ENCODE data around the gene TBC1D14.
A peak's percentile ranks its signal among the peaks of the same experiment; 100 is the strongest.
"Not testable (repeated sequence)": the region's sequence is repeated elsewhere in the genome, so short reads cannot be mapped to it uniquely, and the experiment has no call there.

TBC1D14 gene

DNA sequence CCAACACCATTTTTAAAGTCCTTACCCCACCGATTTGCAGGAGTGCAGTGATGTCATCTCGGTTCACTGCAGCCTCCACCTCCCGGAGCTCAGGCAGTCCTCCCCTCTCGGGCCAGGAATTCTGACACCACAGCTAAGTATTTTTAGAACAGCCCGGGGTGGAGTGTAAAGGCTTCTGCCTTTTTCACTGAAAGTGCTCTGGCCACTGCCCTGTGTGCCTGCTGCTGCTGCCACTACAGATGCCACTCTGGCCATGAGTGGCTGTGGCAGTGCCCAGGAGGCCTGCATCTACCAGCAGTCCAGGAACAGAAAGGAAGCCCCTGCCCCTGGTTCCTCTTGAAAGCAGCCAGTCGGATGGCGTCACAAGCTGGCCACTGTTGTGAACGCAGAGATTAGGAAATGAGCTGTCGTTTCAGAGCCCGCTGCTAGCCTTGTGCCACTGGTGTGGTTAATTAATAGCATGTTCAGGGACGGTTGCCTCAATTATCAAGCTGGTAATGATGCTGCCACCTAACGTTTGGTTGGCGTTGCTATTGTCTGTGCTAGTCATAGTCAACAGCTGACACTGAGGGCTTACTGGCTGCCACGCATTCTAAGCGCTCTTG lies 23.6 kb upstream of the TBC1D14 start:
- H3K36me3 Mint-ChIP-seq (ENCODE audit: low read depth), result peaks cover 20% of the 10 kb centered on the region
- no peak for DNase-seq
- H3K27ac Mint-ChIP-seq, result no peak overlapping the region
- H3K4me1 Mint-ChIP-seq, result peaks cover 7% of the 10 kb centered on the region
- H3K9me3 Mint-ChIP-seq, result no peaks in the 10 kb centered on the region
- ATAC-seq, result no peak
- no peaks in the 10 kb centered on the region for H3K27me3 Mint-ChIP-seq
- H3K4me3 Mint-ChIP-seq, result no peak overlapping the region

DNA sequence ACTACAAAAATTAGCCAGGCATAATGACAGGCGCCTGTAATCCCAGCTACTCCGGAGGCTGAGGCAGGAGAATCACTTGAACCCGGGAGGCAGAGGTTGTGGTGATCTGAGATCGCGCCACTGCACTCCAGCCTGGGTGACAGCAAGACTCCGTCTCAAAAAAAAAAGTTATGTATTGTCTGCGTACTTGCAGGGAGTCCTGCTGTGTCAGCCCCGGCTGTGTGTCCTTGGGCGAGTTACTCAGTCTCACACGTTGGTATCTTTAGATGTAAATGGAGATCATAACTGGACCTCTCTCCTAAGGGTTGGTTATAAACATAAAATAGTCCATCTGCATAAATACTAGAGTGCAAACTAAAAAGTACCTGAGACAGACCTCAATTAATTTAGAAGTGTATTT lies 22.7 kb upstream of the TBC1D14 start:
- no peaks in the 10 kb centered on the region for H3K27me3 Mint-ChIP-seq
- DNase-seq (no peak), ATAC-seq (no peak)
- H3K9me3 Mint-ChIP-seq, result no peaks in the 10 kb centered on the region
- H3K4me1 Mint-ChIP-seq, result peaks cover 13% of the 10 kb centered on the region
- H3K27ac Mint-ChIP-seq, result no peak overlapping the region
- peaks cover 15% of the 10 kb centered on the region for H3K36me3 Mint-ChIP-seq (ENCODE audit: low read depth)
- no peak overlapping the region for H3K4me3 Mint-ChIP-seq

DNA sequence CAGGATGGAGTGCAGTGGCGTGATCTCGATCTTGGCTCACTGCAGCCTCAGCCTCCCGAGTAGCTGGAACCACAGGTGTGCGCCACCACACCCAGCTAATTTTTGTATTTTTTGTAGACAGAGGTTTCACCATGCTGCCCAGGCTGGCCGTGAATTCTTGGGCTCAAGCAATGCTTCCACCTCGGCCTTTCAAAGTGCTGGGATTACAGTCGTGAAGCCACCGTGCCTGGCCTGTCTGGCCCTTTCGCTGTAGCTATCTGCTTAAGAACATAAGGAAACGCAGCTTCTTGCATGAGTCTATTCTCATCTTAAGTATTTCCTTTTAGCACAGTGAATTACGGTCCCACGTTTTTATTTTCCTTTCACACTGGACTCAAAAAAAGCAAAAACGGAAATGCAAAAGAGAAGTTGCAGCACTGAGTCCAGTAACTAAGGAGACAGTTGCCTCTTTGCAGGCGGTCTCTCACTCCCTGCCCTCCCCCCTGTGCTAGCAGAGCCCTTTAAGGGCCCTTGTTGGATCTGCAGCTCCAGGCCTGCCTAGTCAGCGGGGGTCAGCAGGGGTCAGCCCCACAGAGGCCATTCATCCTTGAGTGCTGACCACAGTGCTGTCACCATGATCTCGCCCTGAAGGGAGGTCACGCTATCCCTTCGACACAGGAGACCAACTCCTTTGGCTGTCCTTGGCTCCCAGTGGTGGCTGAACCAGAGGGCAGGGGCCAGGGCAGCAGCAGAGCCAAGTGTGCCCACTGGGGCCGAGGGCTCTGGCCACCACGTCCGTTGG lies 21.8 kb upstream of the TBC1D14 start:
- Mint-ChIP-seq H3K4me1 (peaks cover 21% of the 10 kb centered on the region), H3K27ac (no peak overlapping the region), H3K36me3 (ENCODE audit: low read depth) (peaks cover 7% of the 10 kb centered on the region), H3K4me3 (no peak overlapping the region), H3K27me3 (no peaks in the 10 kb centered on the region), H3K9me3 (no peaks in the 10 kb centered on the region)
- ATAC-seq, result no peak
- DNase-seq, result no peak

GRCh38 chr4:6888506-6889071 lies 21.0 kb upstream of the TBC1D14 start:
- H3K4me1 Mint-ChIP-seq, result peaks cover 25% of the 10 kb centered on the region
- no peak overlapping the region for H3K27ac Mint-ChIP-seq
- no peaks in the 10 kb centered on the region for H3K27me3 Mint-ChIP-seq
- DNase-seq (no peak), ATAC-seq (no peak)
- peaks cover 5% of the 10 kb centered on the region for H3K36me3 Mint-ChIP-seq (ENCODE audit: low read depth)
- H3K9me3 Mint-ChIP-seq, result no peaks in the 10 kb centered on the region
- H3K4me3 Mint-ChIP-seq, result no peak overlapping the region

- H3K36me3 Mint-ChIP-seq (ENCODE audit: low read depth), result peaks cover 5% of the 10 kb centered on the region
- DNase-seq, result no peak
- H3K4me1 Mint-ChIP-seq, result peaks cover 28% of the 10 kb centered on the region
- no peak overlapping the region for H3K27ac Mint-ChIP-seq
- H3K4me3 Mint-ChIP-seq, result no peak overlapping the region
- no peaks in the 10 kb centered on the region for H3K9me3 Mint-ChIP-seq
- H3K27me3 Mint-ChIP-seq, result no peaks in the 10 kb centered on the region
- ATAC-seq, result no peak
Measured at GRCh38 chr4:6889101-6889735, 20.4 kb upstream of the TBC1D14 start.

- Mint-ChIP-seq H3K9me3 (no peaks in the 10 kb centered on the region), H3K36me3 (ENCODE audit: low read depth) (peaks cover 5% of the 10 kb centered on the region), H3K27me3 (no peaks in the 10 kb centered on the region), H3K4me3 (no peak overlapping the region), H3K27ac (no peak overlapping the region), H3K4me1 (peaks cover 28% of the 10 kb centered on the region)
- ATAC-seq (no peak), DNase-seq (no peak)
Measured at GRCh38 chr4:6889736-6890324, 19.8 kb upstream of the TBC1D14 start.

DNA sequence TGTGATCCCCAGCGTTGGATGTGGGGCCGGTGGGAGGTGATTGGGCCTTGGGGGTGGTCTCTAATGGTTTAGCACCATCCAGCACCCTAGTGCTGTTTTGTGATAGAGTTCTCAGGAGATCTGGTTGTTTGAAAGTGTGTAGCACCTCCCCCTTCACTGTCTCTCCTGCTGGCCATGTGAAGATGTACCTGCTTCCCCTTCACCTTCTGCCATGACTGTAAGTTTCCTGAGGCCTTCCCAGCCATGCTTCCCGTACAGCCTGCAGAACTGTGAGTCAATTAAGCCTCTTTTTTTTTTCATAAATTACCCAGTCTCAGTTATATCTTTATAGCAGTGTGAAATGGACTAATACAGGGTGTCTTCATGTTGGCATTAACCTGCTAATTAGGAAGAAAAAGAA lies 19.3 kb upstream of the TBC1D14 start:
- H3K27me3 Mint-ChIP-seq, result no peaks in the 10 kb centered on the region
- DNase-seq (no peak), ATAC-seq (no peak)
- H3K4me1 Mint-ChIP-seq, result peaks cover 30% of the 10 kb centered on the region
- H3K4me3 Mint-ChIP-seq, result no peak overlapping the region
- H3K9me3 Mint-ChIP-seq, result no peaks in the 10 kb centered on the region
- H3K36me3 Mint-ChIP-seq (ENCODE audit: low read depth), result peaks cover 5% of the 10 kb centered on the region
- H3K27ac Mint-ChIP-seq, result no peak overlapping the region

GRCh38 chr4:6890971-6891370 lies 18.7 kb upstream of the TBC1D14 start:
- not testable (repeated sequence) for H3K4me3 Mint-ChIP-seq; H3K36me3 Mint-ChIP-seq (ENCODE audit: low read depth); H3K27me3 Mint-ChIP-seq; H3K9me3 Mint-ChIP-seq; H3K27ac Mint-ChIP-seq; ATAC-seq; DNase-seq
- peaks cover 30% of the 10 kb centered on the region for H3K4me1 Mint-ChIP-seq

- peak overlapping the region; percentile 34 for H3K4me3 Mint-ChIP-seq
- no peaks in the 10 kb centered on the region for H3K9me3 Mint-ChIP-seq
- ATAC-seq (peak; percentile 33), DNase-seq (no peak)
- peaks cover 30% of the 10 kb centered on the region for H3K4me1 Mint-ChIP-seq
- H3K27ac Mint-ChIP-seq, result peak overlapping the region; percentile 49
- peaks cover 5% of the 10 kb centered on the region for H3K36me3 Mint-ChIP-seq (ENCODE audit: low read depth)
- no peaks in the 10 kb centered on the region for H3K27me3 Mint-ChIP-seq
Measured at GRCh38 chr4:6891436-6892170, 18.0 kb upstream of the TBC1D14 start.

GRCh38 chr4:6892190-6892908 lies 17.3 kb upstream of the TBC1D14 start:
- H3K27ac Mint-ChIP-seq, result peak overlapping the region; percentile 49
- no peaks in the 10 kb centered on the region for H3K27me3 Mint-ChIP-seq
- peak overlapping the region; percentile 34 for H3K4me3 Mint-ChIP-seq
- peaks cover 30% of the 10 kb centered on the region for H3K4me1 Mint-ChIP-seq
- peak; percentile 39 for ATAC-seq
- peak; percentile 32 for DNase-seq
- no peaks in the 10 kb centered on the region for H3K9me3 Mint-ChIP-seq
- H3K36me3 Mint-ChIP-seq (ENCODE audit: low read depth), result peaks cover 5% of the 10 kb centered on the region

DNA sequence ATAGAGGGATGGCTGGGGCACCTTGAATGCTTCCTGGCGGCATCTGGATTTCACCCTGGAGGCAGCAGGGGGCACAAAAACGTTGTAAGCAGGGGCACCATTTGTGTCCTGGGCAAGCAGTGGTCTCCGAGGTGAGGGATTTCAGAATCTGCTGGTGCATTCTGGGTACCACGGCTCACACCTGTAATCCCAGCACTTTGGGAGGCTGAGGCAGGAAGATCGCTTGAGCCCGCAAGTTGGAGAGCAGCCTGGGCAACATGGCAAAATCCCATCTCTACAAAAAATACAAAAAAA lies 16.8 kb upstream of the TBC1D14 start:
- DNase-seq (no peak), ATAC-seq (no peak)
- H3K27me3 Mint-ChIP-seq, result no peaks in the 10 kb centered on the region
- H3K4me1 Mint-ChIP-seq, result peaks cover 30% of the 10 kb centered on the region
- H3K9me3 Mint-ChIP-seq, result no peaks in the 10 kb centered on the region
- peaks cover 5% of the 10 kb centered on the region for H3K36me3 Mint-ChIP-seq (ENCODE audit: low read depth)
- H3K27ac Mint-ChIP-seq, result no peak overlapping the region
- no peak overlapping the region for H3K4me3 Mint-ChIP-seq

DNA sequence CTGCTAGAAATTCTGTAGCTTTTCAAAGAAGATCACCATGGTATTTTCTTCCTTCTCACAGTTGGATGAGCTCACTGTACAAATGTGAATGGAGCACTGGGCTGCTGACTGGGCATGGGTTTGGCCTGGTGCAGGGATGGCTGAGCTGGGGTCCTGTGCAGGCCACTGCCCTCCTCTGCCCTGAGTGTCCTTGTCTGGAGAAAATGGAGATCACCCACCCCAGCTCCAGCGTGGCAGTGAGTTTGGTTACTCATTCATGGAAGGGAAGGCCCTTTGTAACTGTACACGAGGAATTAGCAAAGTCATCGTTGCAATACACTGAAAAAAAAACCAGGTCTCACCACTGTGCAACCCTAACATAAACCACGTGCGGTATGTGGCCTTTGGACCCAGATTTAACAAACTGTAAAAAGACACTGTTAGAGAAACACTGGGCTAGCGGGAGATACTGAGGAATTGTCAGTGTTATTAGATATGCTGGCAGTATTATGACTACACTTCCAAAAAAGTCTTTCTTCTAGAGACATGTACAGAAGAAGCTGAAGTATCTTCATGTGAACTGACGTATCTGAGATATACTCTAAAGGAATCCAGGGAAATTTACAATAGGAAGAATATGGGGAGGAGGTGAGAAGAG lies 16.1 kb upstream of the TBC1D14 start:
- Mint-ChIP-seq H3K36me3 (ENCODE audit: low read depth) (peaks cover 5% of the 10 kb centered on the region), H3K9me3 (no peaks in the 10 kb centered on the region), H3K27me3 (no peaks in the 10 kb centered on the region), H3K4me1 (peaks cover 30% of the 10 kb centered on the region), H3K27ac (peak overlapping the region; percentile 18), H3K4me3 (no peak overlapping the region)
- no peak for ATAC-seq
- DNase-seq, result no peak

DNA sequence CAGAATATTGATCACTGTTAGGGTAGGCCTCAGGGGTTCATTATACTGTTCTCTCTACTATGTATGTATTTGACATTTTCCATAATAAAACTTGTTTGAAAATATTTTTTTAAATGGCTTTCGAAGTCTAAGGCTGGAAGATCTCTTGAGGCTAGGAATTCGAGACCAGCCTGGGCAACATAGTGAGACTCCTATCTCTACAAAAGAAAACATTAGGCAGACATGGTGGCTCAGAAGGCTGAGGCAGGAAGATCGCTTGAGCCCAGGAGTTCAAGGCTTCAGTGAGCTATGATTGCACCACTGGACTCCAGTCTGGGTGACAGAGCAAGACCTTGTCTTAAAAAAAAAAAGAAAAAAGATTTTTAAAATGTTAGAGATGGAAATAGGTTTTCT lies 15.5 kb upstream of the TBC1D14 start:
- Mint-ChIP-seq H3K27ac (no peak overlapping the region), H3K36me3 (ENCODE audit: low read depth) (peaks cover 5% of the 10 kb centered on the region), H3K27me3 (no peaks in the 10 kb centered on the region), H3K4me1 (peaks cover 34% of the 10 kb centered on the region), H3K4me3 (no peak overlapping the region), H3K9me3 (no peaks in the 10 kb centered on the region)
- ATAC-seq (no peak), DNase-seq (no peak)

Data from activated naive CD8-positive, alpha-beta T cell treated with anti-CD3 and anti-CD28 coated beads, Interleukin-2, amount 50 U/mL, for 24 hours (primary cell).